Dedifferentiated amniotic fluid mesenchymal stem cell (primary cell): ENCODE results near the gene OR4L1.
"Not testable (repeated sequence)": the region's sequence is repeated elsewhere in the genome, so short reads cannot be mapped to it uniquely, and the experiment has no call there.

Experiments
- DNase-seq: peaks from one replicate; pipeline ENCODE4 v3.0.0-alpha.2; 2016; ENCODE audit errors: extremely low spot score

Gene OR4L1

GRCh38 chr14:20059745-20060144 lies at the start of gene OR4L1:
OR4L1 (plus strand) TSS chr14:20060045; CDS start chr14:20060045, 0 bp downstream.
- no peak for DNase-seq

- DNase-seq = no peak
These were observed 40.5 kb upstream of the OR4L1 start, which contains the start of gene OR4K14 for GRCh38 chr14:20019257-20019865. OR4K14 (minus strand) TSS chr14:20019307; CDS start chr14:20015193, 4,114 bp downstream.

GRCh38 chr14:20031058-20031457 lies 28.8 kb upstream of the OR4L1 start:
- no peak for DNase-seq

- DNase-seq = no peak
These were observed 24.4 kb upstream of the OR4L1 start for GRCh38 chr14:20035449-20035848.

- DNase-seq = no peak
These were observed 23.9 kb upstream of the OR4L1 start, which contains the start of gene OR4K13 for GRCh38 chr14:20035938-20036337. OR4K13 (minus strand) TSS chr14:20036038; CDS start chr14:20034758, 1,280 bp downstream.

- DNase-seq = no peak
These were observed 15.6 kb upstream of the OR4L1 start for GRCh38 chr14:20044243-20044642.

GRCh38 chr14:20048202-20048601 lies 11.6 kb upstream of the OR4L1 start:
- DNase-seq = no peak

GRCh38 chr14:20092050-20092449 lies 32.2 kb downstream of the OR4L1 start:
- no peak for DNase-seq

- DNase-seq = no peak
These were observed 33.6 kb downstream of the OR4L1 start for GRCh38 chr14:20093442-20093841.

- not testable (repeated sequence) for DNase-seq
These were observed 39.3 kb downstream of the OR4L1 start for GRCh38 chr14:20098926-20099770.

GRCh38 chr14:20110438-20110837 lies 50.6 kb downstream of the OR4L1 start, which contains the start of gene OR4K17:
OR4K17 (plus strand) TSS chr14:20110739; CDS start chr14:20117500, 6,761 bp downstream.
- DNase-seq = no peak
